Mesenchymal stem cell (in vitro differentiated cells and primary cell): ENCODE results near the gene SLC24A4.

Source experiments
- DNase-seq: peaks from one replicate; pipeline ENCODE4 v3.0.0-alpha.2; 2013
- H2AFZ ChIP-seq: one replicate; pipeline ENCODE4 v1.6.1; 2013; ENCODE audit warnings: low read depth, mild to moderate bottlenecking, control low read depth, inconsistent platforms, low read length, moderate library complexity
- H2AK5ac ChIP-seq: 2 replicates; pipeline ENCODE4 v1.6.1; 2013; ENCODE audit warnings: low read length, moderate library complexity, mild to moderate bottlenecking, inconsistent platforms; ENCODE audit not compliant: severe bottlenecking
- H2BK120ac ChIP-seq: one replicate; pipeline ENCODE4 v1.6.1; 2013; ENCODE audit warnings: low read depth, mild to moderate bottlenecking, inconsistent platforms, low read length, moderate library complexity
- H2BK12ac ChIP-seq, 2 experiments: one replicate each; pipeline ENCODE4 v1.6.1; 2013; ENCODE audit warnings: inconsistent platforms in 2 of 2, low read length in 2 of 2, mild to moderate bottlenecking in 2 of 2, moderate library complexity in 2 of 2, control low read depth in 1 of 2
- H2BK15ac ChIP-seq: one replicate; pipeline ENCODE4 v1.6.1; 2013; ENCODE audit warnings: mild to moderate bottlenecking, low read depth, inconsistent platforms; ENCODE audit not compliant: poor library complexity, severe bottlenecking
- H2BK5ac ChIP-seq: 2 replicates; pipeline ENCODE4 v1.6.1; 2013; ENCODE audit warnings: low read depth, mild to moderate bottlenecking, low read length, control low read depth, inconsistent platforms; ENCODE audit not compliant: poor library complexity, severe bottlenecking
- H3K14ac ChIP-seq, 2 experiments: one replicate each; pipeline ENCODE4 v1.6.1; 2013; ENCODE audit warnings: inconsistent platforms in 2 of 2, low read length in 2 of 2, control low read depth in 1 of 2, mild to moderate bottlenecking in 1 of 2, moderate library complexity in 1 of 2
- H3K18ac ChIP-seq, 2 experiments: one replicate each; pipeline ENCODE4 v1.6.1; 2013; ENCODE audit warnings: inconsistent platforms in 2 of 2, low read length in 2 of 2, control low read depth in 1 of 2, low read depth in 1 of 2, mild to moderate bottlenecking in 1 of 2
- H3K23ac ChIP-seq, 2 experiments: one replicate each; pipeline ENCODE4 v1.6.1; 2013; ENCODE audit warnings: inconsistent platforms in 2 of 2, low read length in 2 of 2, mild to moderate bottlenecking in 2 of 2, moderate library complexity in 2 of 2, control low read depth in 1 of 2
- H3K27ac ChIP-seq: 2 replicates; pipeline ENCODE4 v1.5.1; 2013; ENCODE audit warnings: mild to moderate bottlenecking, moderate library complexity, low read length, control low read depth, inconsistent platforms; ENCODE audit not compliant: poor library complexity, severe bottlenecking
- H3K27me3 ChIP-seq, 2 experiments: 2 replicates each; pipeline versions ENCODE4 v1.6.1 to v1.7.0; 2013; ENCODE audit warnings: low read length in 2 of 2, mild to moderate bottlenecking in 2 of 2, moderate library complexity in 2 of 2, control low read depth in 1 of 2, inconsistent platforms in 1 of 2; ENCODE audit not compliant: control insufficient read depth in 1 of 2, insufficient read depth in 1 of 2
- H3K36me3 ChIP-seq, 2 experiments: 2 replicates each; pipeline versions ENCODE4 v1.6.1 to v1.7.0; 2013; ENCODE audit warnings: low read length in 2 of 2, control low read depth in 1 of 2, inconsistent platforms in 1 of 2, low read depth in 1 of 2, mild to moderate bottlenecking in 1 of 2; ENCODE audit not compliant: insufficient read depth in 2 of 2, control insufficient read depth in 1 of 2
- H3K4ac ChIP-seq, 2 experiments: one replicate each; pipeline ENCODE4 v1.6.1; 2013; ENCODE audit warnings: inconsistent platforms in 2 of 2, low read length in 2 of 2, mild to moderate bottlenecking in 2 of 2, moderate library complexity in 2 of 2, control low read depth in 1 of 2, low read depth in 1 of 2
- H3K4me1 ChIP-seq: 2 replicates; pipeline ENCODE4 v1.6.1; 2013; ENCODE audit warnings: low read depth, low read length, control low read depth; ENCODE audit not compliant: control insufficient read depth, insufficient read depth
- H3K4me2 ChIP-seq: 2 replicates; pipeline ENCODE4 v1.6.1; 2013; ENCODE audit warnings: low read length, mild to moderate bottlenecking, inconsistent platforms; ENCODE audit not compliant: poor library complexity, severe bottlenecking
- H3K4me3 ChIP-seq, 2 experiments: 2 replicates each; pipeline versions ENCODE4 v1.5.1 to v1.7.0; 2013; ENCODE audit warnings: low read length in 2 of 2, mild to moderate bottlenecking in 2 of 2, control low read depth in 1 of 2, low read depth in 1 of 2; ENCODE audit not compliant: insufficient read depth in 1 of 2
- H3K79me1 ChIP-seq: replicated peaks from 2 replicates; pipeline ENCODE4 v1.6.1; 2013; ENCODE audit warnings: mild to moderate bottlenecking, control low read depth, low read length, inconsistent platforms; ENCODE audit not compliant: poor library complexity, severe bottlenecking
- H3K9ac ChIP-seq: 2 replicates; pipeline ENCODE4 v1.7.0; 2013; ENCODE audit warnings: mild to moderate bottlenecking, low read length, moderate library complexity
- H3K9me3 ChIP-seq: 2 replicates; pipeline ENCODE4 v1.7.0; 2013; ENCODE audit warnings: mild to moderate bottlenecking, low read length; ENCODE audit not compliant: control insufficient read depth
- H4K8ac ChIP-seq: one replicate; pipeline ENCODE4 v1.6.1; 2013; ENCODE audit warnings: inconsistent platforms, mild to moderate bottlenecking, low read length, moderate library complexity
- H4K91ac ChIP-seq: one replicate; pipeline ENCODE4 v1.6.1; 2013; ENCODE audit warnings: mild to moderate bottlenecking, low read length, inconsistent platforms
- WGBS: methylation state at CpG from one replicate; pipeline ENCODE4 v1.1.7; 2013; ENCODE audit warnings: mixed read lengths; 5-methylcytosine and 5-hydroxymethylcytosine counted together

Gene SLC24A4

DNA sequence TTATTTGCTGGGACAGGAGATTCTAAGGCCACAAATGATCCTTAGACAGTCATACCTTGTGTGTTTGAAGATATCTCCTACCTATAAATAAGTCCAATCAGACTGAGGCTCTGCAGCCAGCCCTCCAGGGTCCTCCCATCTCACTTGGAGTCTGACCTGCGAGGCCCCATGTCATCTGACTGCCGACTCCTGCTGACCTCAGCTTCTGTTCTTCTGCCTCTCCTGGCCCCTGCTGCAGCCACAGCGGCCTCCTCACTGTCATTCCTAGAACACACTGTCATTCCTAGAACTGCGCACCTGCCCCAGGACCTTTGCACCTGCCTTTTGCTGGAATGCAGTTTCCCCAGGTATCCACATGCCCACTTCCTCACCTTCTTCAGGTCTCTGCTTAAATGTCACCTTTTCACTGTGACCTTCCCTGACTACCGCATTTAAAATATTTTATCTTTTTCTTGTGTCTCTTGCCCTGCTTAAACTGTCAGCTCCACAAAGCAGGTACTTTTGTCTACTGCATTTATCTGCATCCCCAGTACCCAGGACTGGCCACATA is 134.1 kb downstream of the SLC24A4 start:
- Histone ChIP-seq H2BK12ac (no peak overlapping the region), H3K4me3 (no peak overlapping the region), H3K27me3 (peaks cover 0 to 8% of the 10 kb centered on the region in 2 experiments), H4K8ac (no peak overlapping the region), H3K79me1 (no peaks in the 10 kb centered on the region), H3K4me2 (no peak overlapping the region), H2AK5ac (no peak overlapping the region), H3K27ac (no peak overlapping the region), H4K91ac (no peak overlapping the region), H3K4ac (no peak overlapping the region), H2BK5ac (no peak overlapping the region), H2AFZ (no peak overlapping the region), H2BK15ac (no peak overlapping the region), H3K36me3 (no peaks in the 10 kb centered on the region), H3K14ac (no peak overlapping the region), H3K23ac (no peak overlapping the region), H3K9me3 (no peaks in the 10 kb centered on the region), H3K4me1 (peaks cover 6% of the 10 kb centered on the region), H2BK120ac (no peak overlapping the region), H3K9ac (no peak overlapping the region), H3K18ac (no peak overlapping the region)
- WGBS: 86% methylated on average over 5 of the region's 5 CpGs
- no peak for DNase-seq

DNA sequence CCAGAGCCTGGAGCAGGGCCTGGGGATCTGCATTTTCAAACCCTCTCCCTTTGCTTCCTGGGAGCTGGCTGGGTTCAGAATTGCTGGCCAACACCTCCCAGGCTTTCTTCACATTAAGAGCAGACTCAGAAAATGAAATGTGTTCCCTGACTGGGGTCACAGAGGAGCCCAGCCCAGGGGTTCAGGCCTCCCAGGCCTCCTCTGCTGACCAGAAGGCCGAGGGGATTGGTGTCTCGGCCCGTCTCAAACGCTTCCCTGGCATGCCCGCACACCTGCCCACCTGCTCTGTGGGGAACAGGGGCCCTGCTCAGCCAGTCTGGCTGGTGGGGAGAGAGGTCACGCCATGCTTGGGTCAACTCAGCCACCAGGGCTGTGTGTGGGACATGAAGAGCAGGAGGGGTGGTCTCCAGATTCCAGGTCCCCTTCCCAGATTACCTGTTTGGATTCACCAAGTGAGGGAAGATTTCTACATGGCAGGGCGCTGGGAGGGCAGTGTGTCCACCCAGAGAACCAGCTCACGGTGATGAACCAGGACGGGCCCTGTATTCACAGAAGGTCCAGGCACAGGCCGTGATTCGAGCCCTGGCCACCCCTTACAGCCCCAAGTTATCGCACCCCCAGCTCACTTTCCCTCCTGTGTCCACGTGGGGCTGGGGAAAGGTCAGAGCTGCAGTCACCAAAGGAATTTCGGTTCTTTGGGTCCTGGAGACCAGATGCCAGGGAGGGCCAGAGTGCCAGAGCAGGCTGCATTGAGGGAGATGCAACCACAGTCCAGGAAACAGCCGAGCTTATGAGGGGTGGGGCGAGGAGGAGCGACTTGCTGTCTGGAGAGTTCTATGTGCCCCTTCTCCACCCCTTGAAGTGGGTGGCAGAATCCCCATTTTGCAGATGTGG is 135.4 kb downstream of the SLC24A4 start:
- Histone ChIP-seq H3K79me1 (no peaks in the 10 kb centered on the region), H3K4me2 (no peak overlapping the region), H2AFZ (no peak overlapping the region)

DNA sequence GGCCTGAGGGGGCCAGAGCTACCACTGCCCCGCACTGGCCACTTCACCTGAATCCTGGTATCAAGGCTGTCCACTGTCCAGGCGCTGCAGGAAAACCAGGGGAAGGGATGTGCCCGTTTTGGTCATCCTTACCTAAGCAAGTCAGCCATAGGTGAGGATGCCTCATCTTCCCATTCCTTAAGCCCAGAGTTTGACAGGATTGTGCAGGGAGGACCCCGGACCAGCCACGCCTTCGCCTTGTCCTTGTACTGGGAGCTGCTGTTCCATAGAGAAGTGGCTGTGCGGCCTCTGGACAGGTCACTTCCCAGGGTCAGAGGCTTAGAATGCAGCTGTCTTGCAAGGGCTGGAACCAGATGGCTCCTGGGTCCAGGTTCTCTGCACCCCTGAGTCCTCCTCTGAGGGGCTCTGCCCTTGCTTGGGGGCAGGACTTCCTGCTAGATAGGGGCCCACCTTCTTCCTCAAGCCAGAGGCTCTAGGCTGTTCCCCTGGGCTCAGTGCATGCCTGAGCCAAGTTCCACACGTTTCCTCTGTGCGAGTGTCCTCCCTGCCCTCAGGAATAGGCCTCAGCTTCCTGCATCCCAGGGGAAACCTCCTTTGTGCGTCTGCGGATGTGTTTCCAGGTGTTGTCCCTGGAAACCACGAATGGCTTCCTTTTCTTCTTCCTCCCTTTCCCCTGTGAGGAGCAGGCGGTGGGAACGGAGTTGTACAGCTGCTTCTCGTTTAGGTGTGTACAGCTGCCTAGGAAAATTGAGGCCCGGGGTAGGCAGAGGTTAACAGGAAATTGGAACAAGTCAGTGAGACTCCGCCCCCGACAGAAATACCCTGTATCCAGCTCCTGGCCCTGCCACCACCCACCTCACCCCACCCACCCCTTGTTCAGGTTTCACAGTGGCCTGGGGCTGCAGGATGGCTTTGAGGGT is 136.3 kb downstream of the SLC24A4 start:
- peak overlapping the region; percentile 41 for H2BK15ac ChIP-seq
- H3K79me1 ChIP-seq: no peaks in the 10 kb centered on the region
- no peak for DNase-seq
- H3K14ac ChIP-seq: peak overlapping the region in 1 of 2 experiments; percentile 36
- no peak overlapping the region for H3K23ac ChIP-seq
- H3K4me1 ChIP-seq: peaks cover 6% of the 10 kb centered on the region
- H3K27me3 ChIP-seq: no peaks in the 10 kb centered on the region
- no peak overlapping the region for H3K9ac ChIP-seq
- H2BK5ac ChIP-seq: no peak overlapping the region
- WGBS: 82% methylated on average over 12 of the region's 18 CpGs
- no peaks in the 10 kb centered on the region for H3K9me3 ChIP-seq
- no peak overlapping the region for H3K4me3 ChIP-seq
- peak overlapping the region; percentile 13 for H4K8ac ChIP-seq
- H2AFZ ChIP-seq: peak overlapping the region; percentile 69
- no peak overlapping the region for H3K4ac ChIP-seq
- no peaks in the 10 kb centered on the region for H3K36me3 ChIP-seq
- no peak overlapping the region for H2BK120ac ChIP-seq
- H3K18ac ChIP-seq: peak overlapping the region; percentile 1 to 29
- no peak overlapping the region for H3K27ac ChIP-seq
- no peak overlapping the region for H3K4me2 ChIP-seq
- peak overlapping the region; percentile 53 for H4K91ac ChIP-seq
- peak overlapping the region in 1 of 2 experiments; percentile 69 for H2BK12ac ChIP-seq
- H2AK5ac ChIP-seq: no peak overlapping the region

More for the DNA sequence above, 135.4 kb downstream of the SLC24A4 start:
- peak overlapping the region in 1 of 2 experiments; percentile 22 for H3K14ac ChIP-seq
- 94% methylated on average over 17 of the region's 17 CpGs for WGBS
- H3K4me3 ChIP-seq: no peak overlapping the region
- H2BK5ac ChIP-seq: no peak overlapping the region
- no peak for DNase-seq
- no peaks in the 10 kb centered on the region for H3K27me3 ChIP-seq
- H2BK15ac ChIP-seq: peak overlapping the region; percentile 41
- H3K23ac ChIP-seq: no peak overlapping the region
- H3K9me3 ChIP-seq: no peaks in the 10 kb centered on the region
- no peak overlapping the region for H4K8ac ChIP-seq
- H2BK12ac ChIP-seq: peak overlapping the region in 1 of 2 experiments; percentile 72
- no peak overlapping the region for H2BK120ac ChIP-seq
- peaks cover 6% of the 10 kb centered on the region for H3K4me1 ChIP-seq
- no peaks in the 10 kb centered on the region for H3K36me3 ChIP-seq
- H4K91ac ChIP-seq: peak overlapping the region; percentile 53
- no peak overlapping the region for H3K18ac ChIP-seq
- H3K27ac ChIP-seq: no peak overlapping the region
- H3K9ac ChIP-seq: no peak overlapping the region
- no peak overlapping the region for H2AK5ac ChIP-seq
- no peak overlapping the region for H3K4ac ChIP-seq
